ENCODE results near the gene ACTR2.
"Not testable (repeated sequence)": the region's sequence is repeated elsewhere in the genome, so short reads cannot be mapped to it uniquely, and the experiment has no call there.

ACTR2 gene

GRCh38 chr2:65311049-65311448, 83.4 kb downstream of the ACTR2 start:
- Histone ChIP-seq H3K9ac (ENCODE audit: low read length) (no peak overlapping the region), H3K27me3 (ENCODE audit: control insufficient read depth, insufficient read depth, low read length) (no peaks in the 10 kb centered on the region), H3K4me3 (ENCODE audit: low read length) (no peak overlapping the region), H3K4me1 (ENCODE audit: control insufficient read depth, insufficient read depth, low read length) (peaks cover 2% of the 10 kb centered on the region), H3K27ac (ENCODE audit: low read depth, low read length) (no peak overlapping the region), H3K36me3 (ENCODE audit: control insufficient read depth, insufficient read depth, low read length) (no peaks in the 10 kb centered on the region)

- Histone ChIP-seq H3K36me3 (ENCODE audit: control insufficient read depth, insufficient read depth, low read length) (peaks cover 3% of the 10 kb centered on the region), H3K27ac (ENCODE audit: low read depth, low read length) (no peak overlapping the region), H3K27me3 (ENCODE audit: control insufficient read depth, insufficient read depth, low read length) (no peaks in the 10 kb centered on the region), H3K4me1 (ENCODE audit: control insufficient read depth, insufficient read depth, low read length) (peaks cover 2% of the 10 kb centered on the region), H3K4me3 (ENCODE audit: low read length) (no peak overlapping the region), H3K9ac (ENCODE audit: low read length) (no peak overlapping the region)
These were observed 84.0 kb downstream of the ACTR2 start for GRCh38 chr2:65311596-65311995.

- Histone ChIP-seq H3K27ac (ENCODE audit: low read depth, low read length) (no peak overlapping the region), H3K4me1 (ENCODE audit: control insufficient read depth, insufficient read depth, low read length) (peaks cover 2% of the 10 kb centered on the region), H3K4me3 (ENCODE audit: low read length) (no peak overlapping the region), H3K9ac (ENCODE audit: low read length) (no peak overlapping the region), H3K27me3 (ENCODE audit: control insufficient read depth, insufficient read depth, low read length) (no peaks in the 10 kb centered on the region), H3K36me3 (ENCODE audit: control insufficient read depth, insufficient read depth, low read length) (peaks cover 3% of the 10 kb centered on the region)
These were observed 85.7 kb downstream of the ACTR2 start for GRCh38 chr2:65313126-65313953.

- Histone ChIP-seq H3K4me3 (ENCODE audit: low read length) (no peak overlapping the region), H3K27me3 (ENCODE audit: control insufficient read depth, insufficient read depth, low read length) (no peaks in the 10 kb centered on the region), H3K27ac (ENCODE audit: low read depth, low read length) (no peak overlapping the region), H3K36me3 (ENCODE audit: control insufficient read depth, insufficient read depth, low read length) (peaks cover 3% of the 10 kb centered on the region), H3K4me1 (ENCODE audit: control insufficient read depth, insufficient read depth, low read length) (peaks cover 2% of the 10 kb centered on the region), H3K9ac (ENCODE audit: low read length) (no peak overlapping the region)
These were observed 86.3 kb downstream of the ACTR2 start for GRCh38 chr2:65313954-65314256.

GRCh38 chr2:65314801-65315441, 87.3 kb downstream of the ACTR2 start:
- Histone ChIP-seq H3K9ac (ENCODE audit: low read length) (no peak overlapping the region), H3K27ac (ENCODE audit: low read depth, low read length) (no peak overlapping the region), H3K36me3 (ENCODE audit: control insufficient read depth, insufficient read depth, low read length) (peaks cover 3% of the 10 kb centered on the region), H3K4me3 (ENCODE audit: low read length) (no peak overlapping the region), H3K4me1 (ENCODE audit: control insufficient read depth, insufficient read depth, low read length) (no peaks in the 10 kb centered on the region), H3K27me3 (ENCODE audit: control insufficient read depth, insufficient read depth, low read length) (no peaks in the 10 kb centered on the region)

GRCh38 chr2:65316072-65316471, 88.4 kb downstream of the ACTR2 start:
- no peak overlapping the region for H3K9ac ChIP-seq (ENCODE audit: low read length)
- H3K36me3 ChIP-seq (ENCODE audit: control insufficient read depth, insufficient read depth, low read length), result peaks cover 3% of the 10 kb centered on the region
- H3K27me3 ChIP-seq (ENCODE audit: control insufficient read depth, insufficient read depth, low read length), result no peaks in the 10 kb centered on the region
- no peak overlapping the region for H3K4me3 ChIP-seq (ENCODE audit: low read length)
- no peak overlapping the region for H3K27ac ChIP-seq (ENCODE audit: low read depth, low read length)
- no peaks in the 10 kb centered on the region for H3K4me1 ChIP-seq (ENCODE audit: control insufficient read depth, insufficient read depth, low read length)

- not testable (repeated sequence) for H3K4me3 ChIP-seq (ENCODE audit: low read length); H3K36me3 ChIP-seq (ENCODE audit: control insufficient read depth, insufficient read depth, low read length); H3K27me3 ChIP-seq (ENCODE audit: control insufficient read depth, insufficient read depth, low read length); H3K9ac ChIP-seq (ENCODE audit: low read length); H3K4me1 ChIP-seq (ENCODE audit: control insufficient read depth, insufficient read depth, low read length); H3K27ac ChIP-seq (ENCODE audit: low read depth, low read length)
These were observed 89.7 kb downstream of the ACTR2 start for GRCh38 chr2:65317351-65317750.

- no peak overlapping the region for H3K4me3 ChIP-seq (ENCODE audit: low read length)
These were observed 90.2 kb downstream of the ACTR2 start for GRCh38 chr2:65317841-65318240.

GRCh38 chr2:65319072-65319673, 91.5 kb downstream of the ACTR2 start:
- H3K4me1 ChIP-seq (ENCODE audit: control insufficient read depth, insufficient read depth, low read length), result no peaks in the 10 kb centered on the region
- no peak overlapping the region for H3K9ac ChIP-seq (ENCODE audit: low read length)
- peaks cover 3% of the 10 kb centered on the region for H3K36me3 ChIP-seq (ENCODE audit: control insufficient read depth, insufficient read depth, low read length)
- no peaks in the 10 kb centered on the region for H3K27me3 ChIP-seq (ENCODE audit: control insufficient read depth, insufficient read depth, low read length)
- H3K27ac ChIP-seq (ENCODE audit: low read depth, low read length), result no peak overlapping the region
- no peak overlapping the region for H3K4me3 ChIP-seq (ENCODE audit: low read length)

More at GRCh38 chr2:65317841-65318240, 90.2 kb downstream of the ACTR2 start:
- no peak overlapping the region for H3K9ac ChIP-seq (ENCODE audit: low read length)
- H3K36me3 ChIP-seq (ENCODE audit: control insufficient read depth, insufficient read depth, low read length), result peaks cover 3% of the 10 kb centered on the region
- H3K4me1 ChIP-seq (ENCODE audit: control insufficient read depth, insufficient read depth, low read length), result no peaks in the 10 kb centered on the region
- H3K27ac ChIP-seq (ENCODE audit: low read depth, low read length), result no peak overlapping the region
- no peaks in the 10 kb centered on the region for H3K27me3 ChIP-seq (ENCODE audit: control insufficient read depth, insufficient read depth, low read length)

- Histone ChIP-seq H3K9ac (ENCODE audit: low read length) (no peak overlapping the region), H3K4me1 (ENCODE audit: control insufficient read depth, insufficient read depth, low read length) (no peaks in the 10 kb centered on the region), H3K27ac (ENCODE audit: low read depth, low read length) (no peak overlapping the region), H3K36me3 (ENCODE audit: control insufficient read depth, insufficient read depth, low read length) (peaks cover 3% of the 10 kb centered on the region), H3K4me3 (ENCODE audit: low read length) (no peak overlapping the region), H3K27me3 (ENCODE audit: control insufficient read depth, insufficient read depth, low read length) (no peaks in the 10 kb centered on the region)
These were observed 92.0 kb downstream of the ACTR2 start for GRCh38 chr2:65319674-65320041.

GRCh38 chr2:65320042-65320725, 92.6 kb downstream of the ACTR2 start:
- Histone ChIP-seq H3K27ac (ENCODE audit: low read depth, low read length) (no peak overlapping the region), H3K27me3 (ENCODE audit: control insufficient read depth, insufficient read depth, low read length) (no peaks in the 10 kb centered on the region), H3K4me3 (ENCODE audit: low read length) (no peak overlapping the region), H3K9ac (ENCODE audit: low read length) (no peak overlapping the region), H3K36me3 (ENCODE audit: control insufficient read depth, insufficient read depth, low read length) (peaks cover 3% of the 10 kb centered on the region), H3K4me1 (ENCODE audit: control insufficient read depth, insufficient read depth, low read length) (no peaks in the 10 kb centered on the region)

All from rectal smooth muscle tissue (tissue), 1 donor.